ENCODE results near the gene DFFB. TPM values are rescaled to one million over a fixed set of nuclear protein-coding genes. Genes with fewer than 3 reads are reported as not detected.

DFFB gene
- total RNA-seq, 1 donor from 2014 or later, result 2.8 TPM

DNA sequence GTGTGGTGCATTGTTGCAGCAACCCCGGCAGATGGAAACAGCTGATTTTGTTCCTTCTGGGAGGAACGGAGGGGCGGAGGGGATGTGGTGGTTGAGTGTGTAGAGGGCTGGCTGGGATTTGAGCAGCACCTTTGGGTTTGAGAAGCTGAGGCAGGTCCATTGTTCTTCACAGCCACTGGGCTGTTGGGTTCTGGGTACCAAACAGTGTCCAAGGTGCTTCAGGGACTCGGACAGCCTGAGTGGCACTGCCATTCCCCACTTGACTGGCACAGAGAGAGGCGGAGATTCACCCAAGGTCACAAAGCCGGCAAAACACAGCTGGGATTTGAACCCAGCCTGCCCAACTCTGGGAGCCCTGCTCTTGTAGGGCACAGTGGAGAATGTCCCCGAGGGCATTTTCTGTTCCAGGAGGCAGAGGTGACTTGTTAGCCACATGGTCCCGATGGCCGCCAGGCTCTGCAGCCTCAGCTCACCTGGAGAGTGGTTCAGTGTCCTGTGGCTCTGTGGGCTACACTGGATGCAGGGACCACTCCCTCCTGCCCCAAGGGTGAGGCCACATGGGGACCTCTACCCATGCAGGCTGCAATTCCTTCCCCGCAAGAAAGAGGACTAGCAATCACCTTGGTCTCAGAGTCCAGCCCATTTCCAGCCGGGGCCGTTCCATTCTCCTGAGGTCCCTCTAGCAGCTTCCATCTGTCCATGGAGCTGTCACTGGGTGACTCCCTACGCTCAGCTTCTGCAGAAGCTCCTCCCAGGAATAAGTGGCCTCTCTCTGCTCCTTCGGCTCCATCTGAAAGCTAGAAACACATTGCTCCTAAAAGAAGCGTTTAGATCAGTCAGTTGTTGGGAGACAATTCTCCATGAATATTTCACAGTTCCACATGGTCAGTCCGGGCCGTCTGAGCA lies 74.0 kb downstream of the DFFB start:
- no peak for ATAC-seq (ENCODE audit: poor library complexity)
- intact Hi-C loops (cut with DNase I), result no loop called here
- peak; percentile 34 for DNase-seq

DNA sequence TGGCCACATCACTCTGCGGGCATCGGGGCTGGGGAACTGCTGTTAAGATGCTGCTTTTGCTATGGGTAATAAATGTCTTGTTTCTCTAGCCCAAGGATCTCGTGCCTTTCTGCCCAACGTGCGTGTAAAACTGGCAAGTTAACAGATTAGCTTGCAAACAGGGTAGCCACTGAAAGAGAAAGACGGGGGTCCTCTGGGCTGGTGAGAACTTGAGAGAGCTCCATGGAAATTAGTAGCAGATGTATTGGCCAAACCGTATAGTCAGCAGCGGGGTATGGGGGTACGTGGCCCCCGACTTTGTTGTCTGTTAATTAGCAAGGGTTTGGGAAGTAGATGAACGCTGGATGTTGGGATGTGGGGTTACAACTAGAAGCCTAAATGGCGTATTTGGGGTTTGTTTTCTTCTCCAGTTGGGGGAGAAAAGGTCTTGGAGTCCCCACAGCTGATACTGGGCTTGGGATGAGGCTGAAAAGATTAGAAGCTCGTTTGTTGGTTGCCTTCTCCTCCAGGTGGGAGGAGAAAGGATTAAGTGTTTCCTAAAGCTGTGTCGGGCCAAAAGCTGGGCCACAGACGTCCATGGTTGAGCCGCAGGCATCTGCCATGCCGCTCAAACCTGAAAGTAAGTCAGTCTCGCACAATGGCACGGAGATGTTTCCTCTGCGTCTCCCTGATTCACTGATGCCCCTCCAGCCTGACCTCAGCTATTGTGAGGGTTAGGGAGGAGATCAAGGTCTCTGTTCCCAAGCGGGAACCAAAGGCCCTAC lies 75.1 kb downstream of the DFFB start:
- ATAC-seq (ENCODE audit: poor library complexity) (no peak), DNase-seq (peak; percentile 22)
- intact Hi-C loops (cut with DNase I), result no loop called here

Other genes with a start within 250 kb of the DFFB start
- gene MEGF6, start 246.0 kb upstream of the DFFB start, total RNA-seq, result 7.3 TPM
- gene TPRG1L, start 232.5 kb upstream of the DFFB start, total RNA-seq, result 47.0 TPM
- gene WRAP73, start 207.4 kb upstream of the DFFB start, total RNA-seq, result 10.0 TPM
- gene TP73, start 205.0 kb upstream of the DFFB start, total RNA-seq, result not detected
- not detected for gene CCDC27, start 105.0 kb upstream of the DFFB start, total RNA-seq
- 17.3 TPM for gene SMIM1, start 84.7 kb upstream of the DFFB start, total RNA-seq
- gene LRRC47, start 61.0 kb upstream of the DFFB start, total RNA-seq, result 54.7 TPM
- 32.3 TPM for gene CEP104, start 265 bp upstream of the DFFB start, total RNA-seq
- gene C1orf174, start 42.8 kb downstream of the DFFB start, total RNA-seq, result 12.6 TPM

Data from Right ventricle myocardium superior (tissue), 1 donor.